Measurements from ENCODE around the gene GPR183.

Gene GPR183

DNA sequence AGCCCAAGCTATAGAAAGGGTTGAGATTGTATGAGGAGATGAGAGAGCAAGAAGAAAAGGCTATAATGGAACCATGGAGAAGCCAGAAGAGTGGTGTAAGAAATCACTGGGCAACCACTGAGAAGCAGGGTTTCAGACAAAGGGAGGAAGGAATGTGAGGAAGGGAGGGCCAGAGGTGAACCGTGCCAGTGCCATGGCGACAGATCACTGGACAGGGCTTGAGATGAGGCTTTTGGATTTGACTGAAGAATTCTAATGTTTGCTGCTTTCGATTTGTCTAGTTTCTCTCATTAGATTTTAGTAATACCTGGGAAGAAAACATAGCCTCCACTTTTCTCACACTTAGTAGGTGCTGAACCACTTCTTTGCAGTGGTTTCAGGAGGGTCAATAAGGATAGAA lies 6.3 kb upstream of the GPR183 start:
- TF ChIP-seq EZH2 (IDR thresholded peaks at IDR 0.05) = no peak
- no peak for TF ChIP-seq POLR2AphosphoS5 (IDR thresholded peaks at IDR 0.05; ENCODE audit: borderline replicate concordance, low read depth, low read length)
- no peak for TF ChIP-seq FOXP2 (optimal IDR thresholded peaks at IDR 0.05; ENCODE audit: control extremely low read depth, extremely low read length, insufficient read depth)
- H3K27ac ChIP-seq = no peak overlapping the region
- DNase-seq (ENCODE audit: low read depth, low spot score) = no peak
- no peak overlapping the region for H3K4me3 ChIP-seq
- H3K9ac ChIP-seq (ENCODE audit: insufficient read length) = no peak overlapping the region
- peaks cover 7% of the 10 kb centered on the region for H3K36me3 ChIP-seq (ENCODE audit: insufficient read depth, low read length)
- no peaks in the 10 kb centered on the region for H3K9me3 ChIP-seq (ENCODE audit: low read depth, low read length)

DNA sequence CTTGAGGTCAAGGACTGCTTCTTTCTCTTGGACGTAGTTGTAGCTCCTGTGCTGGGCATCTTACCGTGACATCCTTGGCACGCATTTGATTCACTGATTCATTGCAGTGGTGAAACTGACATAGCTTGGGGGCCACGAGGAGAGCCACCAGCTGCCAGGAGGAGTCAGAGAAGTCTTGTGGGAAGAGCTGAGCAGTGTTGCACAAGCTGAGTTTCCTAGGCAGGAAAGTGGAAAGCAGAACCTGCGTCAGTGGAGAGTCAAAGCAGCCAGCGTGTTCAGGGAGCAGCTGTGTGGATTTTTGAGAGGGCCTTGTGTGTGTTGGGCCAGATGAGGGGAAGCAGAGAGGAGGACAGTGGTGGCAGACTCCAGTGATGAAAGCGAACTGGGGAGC lies 5.3 kb upstream of the GPR183 start:
- H3K4me3 ChIP-seq = no peak overlapping the region
- H3K27ac ChIP-seq = no peak overlapping the region
- no peak for DNase-seq (ENCODE audit: low read depth, low spot score)
- TF ChIP-seq FOXP2 (optimal IDR thresholded peaks at IDR 0.05; ENCODE audit: control extremely low read depth, extremely low read length, insufficient read depth) (no peak), POLR2AphosphoS5 (IDR thresholded peaks at IDR 0.05; ENCODE audit: borderline replicate concordance, low read depth, low read length) (no peak), EZH2 (IDR thresholded peaks at IDR 0.05) (no peak)
- H3K36me3 ChIP-seq (ENCODE audit: insufficient read depth, low read length) = peaks cover 7% of the 10 kb centered on the region
- no peaks in the 10 kb centered on the region for H3K9me3 ChIP-seq (ENCODE audit: low read depth, low read length)
- H3K9ac ChIP-seq (ENCODE audit: insufficient read length) = no peak overlapping the region

DNA sequence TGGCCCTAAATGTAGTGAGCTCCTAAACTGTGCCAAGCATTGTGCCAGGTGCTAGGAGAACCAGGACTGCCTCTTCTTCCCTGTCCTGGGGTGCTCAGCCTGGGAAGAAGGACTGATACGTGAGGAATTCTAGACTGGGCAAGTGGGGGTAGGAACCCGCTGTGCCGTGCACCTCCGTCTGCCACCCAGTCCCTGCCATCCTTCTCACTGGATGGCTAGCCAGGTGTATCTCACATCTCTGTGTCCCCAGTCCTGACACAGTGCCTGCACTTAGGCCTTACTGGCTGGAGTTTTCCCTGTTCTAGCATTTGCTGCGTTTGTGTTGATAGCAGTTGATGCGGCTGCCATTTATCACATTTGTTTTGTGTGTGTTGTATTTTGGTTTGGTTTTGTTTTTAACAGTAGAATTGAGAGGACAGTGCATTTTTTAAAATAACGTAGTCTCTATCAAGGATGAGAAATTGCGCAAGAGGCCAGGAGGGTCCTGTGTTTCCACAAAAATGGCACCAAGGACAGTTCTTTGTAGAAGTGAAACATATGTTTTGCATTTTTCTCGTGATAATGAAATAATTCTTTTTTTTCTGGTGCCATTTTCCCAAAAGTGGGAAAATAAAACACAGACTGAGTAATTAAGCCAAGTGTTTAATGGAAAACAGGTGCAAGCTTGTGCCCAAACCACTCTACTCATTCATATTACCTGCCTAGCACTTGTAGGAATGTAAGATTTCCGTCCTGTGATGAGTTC lies 4.7 kb upstream of the GPR183 start:
- peaks cover 4% of the 10 kb centered on the region for H3K36me3 ChIP-seq (ENCODE audit: insufficient read depth, low read length)
- H3K27ac ChIP-seq = no peak overlapping the region

DNA sequence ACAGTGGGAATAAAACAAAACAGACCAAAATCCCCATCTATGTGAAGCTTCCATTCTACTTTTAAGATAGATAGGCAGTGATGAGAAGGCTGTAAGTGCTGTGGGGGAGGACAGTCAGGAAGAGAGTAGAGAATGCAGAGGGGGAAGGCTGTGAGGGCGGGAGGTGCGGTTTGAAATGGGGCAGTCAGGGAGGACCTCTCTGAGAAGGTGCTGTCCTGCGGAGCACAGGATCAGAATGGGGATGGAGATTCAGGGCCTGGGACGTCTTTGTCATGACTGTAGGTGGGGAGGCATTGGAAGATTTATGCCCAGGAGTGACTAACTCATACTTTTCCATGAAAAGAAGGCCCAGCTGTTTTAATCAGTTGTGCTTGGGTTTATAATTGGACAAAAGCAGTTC lies 3.9 kb upstream of the GPR183 start:
- no peak for DNase-seq (ENCODE audit: low read depth, low spot score)
- no peak overlapping the region for H3K9ac ChIP-seq (ENCODE audit: insufficient read length)
- TF ChIP-seq FOXP2 (optimal IDR thresholded peaks at IDR 0.05; ENCODE audit: control extremely low read depth, extremely low read length, insufficient read depth) = no peak
- TF ChIP-seq POLR2AphosphoS5 (IDR thresholded peaks at IDR 0.05; ENCODE audit: borderline replicate concordance, low read depth, low read length) = no peak
- no peak for TF ChIP-seq EZH2 (IDR thresholded peaks at IDR 0.05)
- H3K9me3 ChIP-seq (ENCODE audit: low read depth, low read length) = no peaks in the 10 kb centered on the region
- no peak overlapping the region for H3K4me3 ChIP-seq
- H3K36me3 ChIP-seq (ENCODE audit: insufficient read depth, low read length) = no peaks in the 10 kb centered on the region; the same call in 1 of the 2 replicates
- H3K27ac ChIP-seq = no peak overlapping the region

More for the DNA sequence above, 4.7 kb upstream of the GPR183 start:
- no peak for DNase-seq (ENCODE audit: low read depth, low spot score)
- H3K9me3 ChIP-seq (ENCODE audit: low read depth, low read length) = no peaks in the 10 kb centered on the region
- no peak overlapping the region for H3K9ac ChIP-seq (ENCODE audit: insufficient read length)
- TF ChIP-seq POLR2AphosphoS5 (IDR thresholded peaks at IDR 0.05; ENCODE audit: borderline replicate concordance, low read depth, low read length) (no peak), FOXP2 (optimal IDR thresholded peaks at IDR 0.05; ENCODE audit: control extremely low read depth, extremely low read length, insufficient read depth) (no peak), EZH2 (IDR thresholded peaks at IDR 0.05) (no peak)
- no peak overlapping the region for H3K4me3 ChIP-seq

DNA sequence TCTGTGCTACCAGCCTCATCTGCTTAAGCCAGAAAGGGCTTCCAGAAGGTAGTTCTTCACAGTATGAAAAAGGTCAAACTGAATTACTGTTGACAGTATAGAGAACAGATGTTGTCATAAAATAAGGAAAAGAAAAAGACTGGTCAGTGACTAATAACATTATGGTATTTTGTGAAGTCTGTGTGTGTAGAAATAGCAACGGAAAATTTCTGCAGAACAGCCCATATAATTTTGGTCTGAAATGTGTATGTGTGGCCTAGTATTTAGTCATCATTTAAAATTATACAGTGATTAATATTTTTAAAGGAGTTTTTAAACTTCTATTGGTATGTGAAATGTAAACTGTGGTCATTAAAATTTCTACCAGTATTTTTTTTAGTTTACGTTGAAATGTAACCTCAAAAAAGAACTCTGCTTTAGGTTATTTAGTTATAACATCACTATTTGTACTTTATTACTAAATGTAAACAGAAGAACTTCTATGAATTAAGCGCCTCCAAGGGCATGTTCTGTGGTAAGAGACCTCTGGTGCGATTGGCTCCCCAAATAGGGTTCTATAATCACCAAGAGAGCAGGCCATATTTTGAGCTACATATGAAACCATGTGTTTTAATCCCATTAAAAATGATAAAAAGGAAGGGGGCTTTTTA lies 3.3 kb upstream of the GPR183 start:
- Histone ChIP-seq H3K9me3 (ENCODE audit: low read depth, low read length) (no peaks in the 10 kb centered on the region), H3K4me3 (no peak overlapping the region), H3K36me3 (ENCODE audit: insufficient read depth, low read length) (no peaks in the 10 kb centered on the region; the same call in 1 of the 2 replicates), H3K27ac (no peak overlapping the region), H3K9ac (ENCODE audit: insufficient read length) (no peak overlapping the region)
- no peak for DNase-seq (ENCODE audit: low read depth, low spot score)
- TF ChIP-seq FOXP2 (optimal IDR thresholded peaks at IDR 0.05; ENCODE audit: control extremely low read depth, extremely low read length, insufficient read depth) (no peak), EZH2 (IDR thresholded peaks at IDR 0.05) (no peak), POLR2AphosphoS5 (IDR thresholded peaks at IDR 0.05; ENCODE audit: borderline replicate concordance, low read depth, low read length) (no peak)

DNA sequence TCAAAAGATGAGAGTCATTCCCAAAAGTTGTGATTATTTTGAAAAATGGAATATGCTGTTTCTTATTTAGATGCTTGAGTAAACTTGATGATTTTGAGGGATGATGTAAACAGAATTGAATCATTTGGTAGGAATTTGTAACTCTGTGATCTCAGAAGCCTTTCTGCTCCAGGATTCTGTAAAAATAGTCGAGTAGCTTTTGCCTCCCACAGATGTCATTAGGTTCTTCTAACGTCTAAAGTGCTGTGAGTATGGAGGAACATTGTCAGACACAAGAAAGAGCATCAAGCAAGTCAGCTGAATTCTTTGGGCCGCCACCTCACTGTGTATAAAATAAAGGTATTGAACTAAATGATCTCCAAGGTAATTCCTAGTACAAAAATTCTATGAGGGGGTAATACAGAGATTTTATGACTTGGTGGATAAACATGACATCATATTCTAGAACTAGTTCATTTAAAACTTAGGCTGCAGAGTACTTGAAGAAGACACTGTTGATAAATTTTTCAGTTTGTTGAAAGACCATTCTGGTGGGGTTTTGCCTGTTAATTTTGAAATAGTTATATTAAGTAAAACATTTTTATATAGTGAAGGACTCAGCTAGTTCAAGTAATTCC lies 1.4 kb upstream of the GPR183 start:
- H3K27ac ChIP-seq = no peak overlapping the region
- TF ChIP-seq FOXP2 (optimal IDR thresholded peaks at IDR 0.05; ENCODE audit: control extremely low read depth, extremely low read length, insufficient read depth) (no peak), POLR2AphosphoS5 (IDR thresholded peaks at IDR 0.05; ENCODE audit: borderline replicate concordance, low read depth, low read length) (no peak), EZH2 (IDR thresholded peaks at IDR 0.05) (no peak)
- DNase-seq (ENCODE audit: low read depth, low spot score) = no peak
- H3K36me3 ChIP-seq (ENCODE audit: insufficient read depth, low read length) = no peaks in the 10 kb centered on the region
- H3K9ac ChIP-seq (ENCODE audit: insufficient read length) = no peak overlapping the region
- H3K9me3 ChIP-seq (ENCODE audit: low read depth, low read length) = no peaks in the 10 kb centered on the region
- no peak overlapping the region for H3K4me3 ChIP-seq

DNA sequence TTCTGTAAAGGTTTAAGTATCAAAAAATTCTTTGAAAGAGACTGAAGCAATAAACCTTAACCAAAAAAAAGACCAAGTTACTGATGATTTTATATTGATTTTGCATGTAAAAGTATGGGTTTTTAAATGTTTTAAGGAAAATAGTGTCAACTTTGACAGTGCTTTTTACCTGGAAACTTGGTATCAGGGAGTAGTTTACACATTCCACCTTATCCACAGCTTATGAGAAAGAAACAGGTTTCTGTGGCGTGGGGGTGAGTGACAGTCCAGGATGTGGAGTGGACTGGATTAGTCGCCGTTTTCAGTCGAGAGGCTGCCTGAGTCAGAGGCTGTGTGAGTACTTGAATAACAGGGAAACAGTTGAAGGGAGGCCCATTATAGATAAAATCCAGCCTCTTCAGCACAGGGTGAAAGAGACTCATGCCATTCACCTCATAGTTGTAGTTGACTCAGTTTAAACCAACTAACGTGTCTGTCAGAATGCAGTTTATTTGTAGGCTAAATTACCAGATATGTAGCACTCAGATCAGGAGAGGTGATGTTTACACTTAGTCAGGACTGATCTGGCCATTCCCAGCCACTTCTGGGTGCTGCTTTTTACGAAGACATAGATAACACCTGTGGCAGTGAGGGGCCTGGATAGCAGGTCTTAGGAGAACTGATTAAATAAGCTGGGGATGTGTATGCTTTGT lies 595 bp upstream of the GPR183 start:
- Histone ChIP-seq H3K27ac (no peak overlapping the region), H3K9ac (ENCODE audit: insufficient read length) (no peak overlapping the region), H3K9me3 (ENCODE audit: low read depth, low read length) (no peaks in the 10 kb centered on the region), H3K4me3 (no peak overlapping the region), H3K36me3 (ENCODE audit: insufficient read depth, low read length) (no peaks in the 10 kb centered on the region)
- no peak for DNase-seq (ENCODE audit: low read depth, low spot score)
- TF ChIP-seq POLR2AphosphoS5 (IDR thresholded peaks at IDR 0.05; ENCODE audit: borderline replicate concordance, low read depth, low read length) = no peak

DNA sequence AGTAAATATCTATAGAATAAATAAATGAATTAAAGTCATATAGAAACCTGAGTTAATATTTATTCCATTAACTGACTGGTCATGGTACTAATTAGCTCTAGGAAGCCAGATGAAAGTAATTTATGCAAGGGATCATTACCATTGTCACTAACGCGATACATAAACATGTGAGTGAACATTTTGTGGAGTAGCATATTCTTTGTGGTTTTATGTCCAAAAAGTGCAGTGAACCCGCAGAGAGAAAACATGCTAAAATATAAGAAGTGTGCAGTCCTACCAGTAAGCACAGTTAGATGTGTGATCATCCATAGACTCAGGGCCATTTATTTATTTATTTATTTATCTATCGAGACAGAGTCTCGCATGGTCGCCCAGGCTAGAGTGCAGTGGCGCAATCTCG lies 1.6 kb downstream of the GPR183 start:
- Histone ChIP-seq H3K36me3 (ENCODE audit: insufficient read depth, low read length) (no peaks in the 10 kb centered on the region), H3K9ac (ENCODE audit: insufficient read length) (no peak overlapping the region), H3K4me3 (no peak overlapping the region), H3K9me3 (ENCODE audit: low read depth, low read length) (no peaks in the 10 kb centered on the region), H3K27ac (no peak overlapping the region)
- TF ChIP-seq POLR2AphosphoS5 (IDR thresholded peaks at IDR 0.05; ENCODE audit: borderline replicate concordance, low read depth, low read length) (no peak), EZH2 (IDR thresholded peaks at IDR 0.05) (no peak), FOXP2 (optimal IDR thresholded peaks at IDR 0.05; ENCODE audit: control extremely low read depth, extremely low read length, insufficient read depth) (no peak)
- DNase-seq (ENCODE audit: low read depth, low spot score) = no peak

Measured in SK-N-MC (cell line).